Activated T-cell treated with anti-CD3 and anti-CD28 coated beads for 4 hours (primary cell): ENCODE data around the gene ENOPH1.
"Not testable (repeated sequence)": the region's sequence is repeated elsewhere in the genome, so short reads cannot be mapped to it uniquely, and the experiment has no call there.

Source experiments
- DNase-seq: peaks from one replicate; pipeline ENCODE4 v3.0.0-alpha.2; 2020

ENOPH1 gene

DNA sequence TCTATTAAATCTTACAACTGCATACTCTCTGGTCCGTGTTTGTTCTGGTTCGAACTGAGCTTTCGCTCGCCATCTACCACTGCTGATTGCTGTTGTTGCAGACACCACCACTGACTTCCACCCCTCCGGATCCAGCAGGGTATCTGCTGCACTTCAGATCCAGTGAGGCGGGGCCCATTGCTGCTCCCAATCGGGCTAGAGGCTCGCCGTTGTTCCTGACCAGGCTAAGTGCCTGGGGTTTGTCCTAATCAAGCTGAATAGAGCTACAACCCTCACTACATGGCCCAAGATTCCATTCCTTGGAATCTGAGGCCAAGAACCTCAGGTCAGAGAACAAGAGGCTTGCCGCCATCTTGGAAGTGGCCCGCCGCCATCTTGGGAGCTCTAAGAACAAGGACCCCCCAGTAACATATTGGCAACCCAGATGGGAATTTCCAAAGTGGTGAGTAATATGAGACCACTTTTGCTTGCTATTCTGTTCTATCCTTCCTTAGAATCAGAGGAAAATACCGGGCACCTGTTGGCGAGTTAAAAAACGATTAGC is 43.3 kb downstream of the ENOPH1 start:
- no peak for DNase-seq

DNA sequence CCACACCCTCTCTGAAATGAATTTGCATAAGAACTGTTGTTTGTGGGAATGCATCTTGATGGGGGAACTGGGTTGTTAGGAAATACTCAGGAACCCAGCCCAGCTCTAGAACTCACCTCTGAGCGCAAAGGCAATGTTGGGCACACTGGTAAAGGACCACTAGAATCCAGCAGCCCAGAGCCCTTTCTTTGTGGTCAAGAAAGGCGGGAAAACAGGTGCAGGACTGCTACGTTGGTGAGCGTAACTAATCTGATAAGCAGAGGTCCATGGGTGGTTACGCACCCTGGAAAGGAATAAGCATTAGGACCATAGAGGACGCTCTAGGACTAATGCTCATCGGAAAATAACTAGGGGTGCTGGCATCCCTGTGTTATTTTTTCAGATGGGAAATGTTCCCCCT is 45.5 kb downstream of the ENOPH1 start:
- DNase-seq = not testable (repeated sequence)

DNA sequence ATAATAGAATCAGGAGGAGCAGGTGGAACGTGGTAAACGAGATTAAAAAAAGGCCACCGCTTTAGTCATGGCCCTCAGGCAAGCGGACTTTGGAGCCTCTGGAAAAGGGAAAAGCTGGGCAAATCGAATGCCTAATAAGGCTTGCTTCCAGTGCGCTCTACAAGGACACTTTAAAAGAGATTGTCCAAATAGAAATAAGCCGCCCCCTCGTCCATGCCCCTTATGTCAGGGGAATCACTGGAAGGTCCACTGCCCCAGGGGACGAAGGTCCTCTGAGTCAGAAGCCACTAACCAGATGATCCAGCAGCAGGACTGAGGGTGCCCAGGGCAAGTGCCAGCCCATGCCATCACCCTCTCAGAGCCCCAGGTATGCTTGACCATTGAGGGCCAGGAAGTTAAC is 47.1 kb downstream of the ENOPH1 start:
- not testable (repeated sequence) for DNase-seq

GRCh38 chr4:82479562-82479961 is 49.2 kb downstream of the ENOPH1 start:
- DNase-seq = no peak

DNA sequence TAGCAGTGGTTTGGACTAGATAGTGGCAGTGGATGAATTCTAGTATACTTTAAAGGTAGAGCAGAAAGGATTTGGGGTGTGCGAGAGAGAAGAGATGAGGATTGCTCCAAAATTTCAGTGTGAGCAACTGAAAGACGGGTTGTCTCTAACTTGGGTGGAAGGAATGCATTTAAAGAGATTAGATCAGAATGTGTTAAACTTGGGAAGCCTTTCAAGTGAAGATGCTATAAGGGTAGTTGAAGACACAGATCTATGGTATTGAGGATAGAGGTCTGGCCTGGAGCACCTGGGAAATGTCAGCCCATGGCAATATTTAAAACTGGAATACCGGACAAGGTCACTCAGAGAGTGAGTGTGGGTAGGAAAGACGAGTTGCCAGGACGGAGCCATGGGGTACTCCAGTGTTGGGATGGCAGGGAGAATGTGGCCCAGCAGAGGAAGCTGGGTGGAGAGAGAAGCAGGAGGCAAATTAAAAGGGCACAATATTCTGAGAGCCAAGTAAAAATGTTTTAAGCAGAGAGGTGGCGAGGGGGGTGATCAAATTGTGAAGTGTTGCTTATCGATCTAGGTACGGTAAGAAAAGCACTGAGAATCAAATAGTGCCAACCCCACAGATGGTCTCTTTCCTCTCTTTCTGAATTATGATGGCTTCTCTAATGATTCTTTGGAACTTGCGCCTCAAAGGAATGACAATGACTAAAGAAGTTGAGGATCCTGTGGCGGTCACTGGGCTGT is 50.5 kb downstream of the ENOPH1 start:
- DNase-seq = no peak

GRCh38 chr4:82481506-82481840 is 51.1 kb downstream of the ENOPH1 start:
- DNase-seq = no peak

DNA sequence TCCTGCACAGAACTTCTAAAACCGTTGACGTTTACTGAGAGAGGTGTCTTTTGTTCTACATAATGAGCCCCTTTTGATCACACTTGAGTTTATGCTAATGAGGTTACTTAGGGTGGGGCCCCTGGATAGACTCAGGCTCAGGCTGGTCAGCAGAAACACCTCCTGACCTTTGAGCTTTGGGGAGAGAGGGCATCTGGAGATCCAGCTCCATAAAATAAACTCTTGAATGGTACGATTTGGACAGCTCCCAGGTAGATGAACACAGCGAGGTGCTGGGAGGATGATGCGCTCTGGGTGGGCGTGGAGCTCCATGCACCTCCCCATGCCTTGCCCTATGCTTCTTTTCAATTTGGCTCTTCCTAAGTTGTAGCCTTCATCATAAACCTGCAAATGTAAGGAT is 52.0 kb downstream of the ENOPH1 start:
- no peak for DNase-seq

- DNase-seq = no peak
Observed at GRCh38 chr4:82484996-82485783, 54.8 kb downstream of the ENOPH1 start.

GRCh38 chr4:82489076-82489475 is 58.7 kb downstream of the ENOPH1 start:
- no peak for DNase-seq

DNA sequence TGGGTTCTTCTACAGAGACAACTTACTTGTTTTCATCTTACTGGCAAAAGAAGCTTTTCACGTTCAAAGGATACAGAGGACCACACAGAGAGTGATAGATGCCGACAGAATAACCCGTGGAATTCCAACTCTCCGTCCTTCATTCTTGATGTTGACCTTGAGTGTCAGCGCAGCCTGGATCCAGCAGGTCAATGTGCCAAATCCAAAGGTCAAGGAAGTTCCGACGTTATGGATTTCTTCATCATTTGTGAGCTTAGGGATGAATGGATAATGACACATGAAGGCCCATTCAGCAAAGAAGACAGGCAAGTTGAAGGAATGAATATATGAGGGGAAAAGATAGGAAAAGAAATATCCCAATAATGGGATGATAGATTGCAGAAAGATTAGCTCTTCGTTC is 59.6 kb downstream of the ENOPH1 start:
- no peak for DNase-seq

- no peak for DNase-seq
Observed at GRCh38 chr4:82491251-82491960, 61.0 kb downstream of the ENOPH1 start.

DNA sequence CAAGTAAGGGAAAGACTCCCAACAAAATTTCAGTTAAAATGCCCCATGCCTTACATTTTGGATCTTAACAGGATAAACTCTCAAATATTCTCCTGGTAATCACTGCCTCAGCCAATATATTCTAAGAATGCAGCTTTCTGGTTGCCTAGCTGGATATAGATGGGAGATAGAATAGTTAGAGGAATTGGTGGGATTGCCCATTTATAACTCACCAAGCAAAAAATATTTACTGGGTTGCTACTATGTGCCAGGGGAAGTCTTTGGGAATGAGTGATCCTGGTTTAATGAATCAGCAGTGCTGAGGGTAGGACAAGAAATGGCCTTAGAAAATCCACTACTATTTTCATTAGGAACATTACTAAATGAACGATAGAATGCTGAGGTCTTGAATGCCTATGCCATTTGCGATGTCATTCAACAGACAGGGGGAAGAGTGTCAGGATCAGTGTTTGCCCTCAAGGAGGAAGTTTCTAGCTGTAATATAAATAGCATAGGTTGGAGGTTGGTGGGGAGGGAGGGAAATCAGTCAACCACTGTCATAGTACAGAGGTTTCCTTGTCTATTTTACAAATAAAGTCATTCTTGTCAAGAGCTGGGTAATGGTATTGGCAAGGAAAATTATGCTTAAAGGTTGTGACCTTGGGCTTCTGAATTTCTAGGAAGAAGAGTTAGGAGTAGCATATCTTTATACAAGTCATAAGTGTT is 63.5 kb downstream of the ENOPH1 start:
- DNase-seq = no peak

- DNase-seq = no peak
Observed at GRCh38 chr4:82495666-82496065, 65.3 kb downstream of the ENOPH1 start.

GRCh38 chr4:82496349-82496748 is 66.0 kb downstream of the ENOPH1 start:
- no peak for DNase-seq

DNA sequence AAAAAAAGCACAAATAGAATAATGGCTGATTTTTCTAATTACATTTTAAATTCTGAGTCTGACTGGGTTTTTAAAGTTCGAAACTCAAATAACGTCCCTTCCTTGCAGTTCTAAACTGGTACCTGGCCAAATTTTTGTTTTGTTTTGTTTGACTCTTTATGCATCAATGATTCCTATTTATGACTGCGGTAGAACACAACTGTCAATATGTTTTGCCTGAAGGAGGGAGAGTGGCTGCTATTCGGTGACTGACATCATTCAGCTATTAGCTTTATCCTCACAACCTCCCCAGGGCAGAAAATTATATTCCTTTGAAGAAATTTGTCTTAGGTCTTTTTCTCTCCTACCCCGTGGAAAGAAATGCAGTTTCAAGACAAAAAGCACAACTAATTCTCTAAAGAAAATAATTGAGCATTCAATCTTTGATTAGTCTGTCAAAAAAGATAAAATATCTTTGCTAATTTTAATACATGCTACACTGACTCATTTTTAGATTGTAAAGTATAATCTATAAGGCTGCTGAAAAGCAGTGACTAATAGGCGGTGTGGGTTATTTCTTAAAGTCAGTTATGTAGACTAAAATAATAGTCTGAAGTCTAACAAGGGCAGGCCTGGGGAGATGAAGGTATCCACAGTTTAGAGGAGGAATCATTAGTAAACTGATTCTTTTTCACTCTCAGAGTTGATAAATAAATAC is 69.5 kb downstream of the ENOPH1 start:
- no peak for DNase-seq

DNA sequence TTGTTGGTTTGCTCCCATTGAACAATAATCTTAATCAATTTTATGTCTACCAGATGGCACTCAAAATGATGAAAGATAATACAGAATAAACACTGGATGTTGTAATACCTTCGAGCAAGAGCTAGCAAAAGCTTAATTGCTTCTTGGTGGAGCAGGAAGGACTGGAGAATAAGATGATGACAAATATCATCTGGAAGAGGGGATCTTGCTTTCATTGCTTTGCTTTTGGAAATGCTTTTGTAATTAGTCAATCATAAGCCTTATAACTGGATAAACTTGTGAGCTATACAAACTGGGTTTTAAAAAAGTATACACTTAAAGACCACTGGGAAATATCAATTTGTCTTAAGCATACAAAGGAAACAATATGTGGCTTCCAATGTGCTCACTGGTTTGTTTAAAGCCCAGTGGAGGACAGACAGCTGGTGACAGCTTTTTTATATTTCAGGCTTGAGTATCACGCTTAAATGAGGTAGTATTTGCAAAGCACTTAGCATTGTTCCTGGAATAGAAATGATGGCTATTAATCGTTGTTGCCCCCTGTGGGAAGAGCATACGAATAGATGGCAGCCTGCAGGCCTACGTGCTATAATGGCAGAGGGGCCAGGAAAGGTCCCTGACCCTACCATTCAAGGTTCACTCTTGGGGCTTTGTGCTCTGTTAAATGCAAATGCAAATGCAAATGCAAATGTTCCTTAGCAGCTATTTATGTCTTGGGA is 70.2 kb downstream of the ENOPH1 start:
- no peak for DNase-seq

GRCh38 chr4:82501154-82501442 is 70.7 kb downstream of the ENOPH1 start:
- DNase-seq = no peak

DNA sequence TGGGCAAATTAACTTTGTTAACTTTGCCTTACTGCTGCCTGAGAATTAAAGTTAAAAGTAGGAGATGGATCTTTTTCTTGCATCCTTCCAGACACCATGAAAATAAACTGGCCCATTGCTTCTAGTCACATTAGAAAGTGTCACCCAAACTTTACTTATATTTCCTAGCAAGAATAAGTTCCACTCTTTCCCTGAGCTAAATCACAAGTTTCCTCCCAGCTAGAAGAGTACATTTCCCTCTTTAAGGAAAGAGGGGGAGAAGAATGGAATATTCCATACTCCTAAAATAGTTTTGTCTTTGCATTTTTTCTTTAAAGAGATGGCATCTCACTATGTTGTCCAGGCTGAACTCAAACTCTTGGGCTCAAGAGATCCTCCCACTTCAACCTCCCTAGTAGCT is 77.6 kb downstream of the ENOPH1 start:
- no peak for DNase-seq

- no peak for DNase-seq
Observed at GRCh38 chr4:82508806-82509428, 78.5 kb downstream of the ENOPH1 start.

DNA sequence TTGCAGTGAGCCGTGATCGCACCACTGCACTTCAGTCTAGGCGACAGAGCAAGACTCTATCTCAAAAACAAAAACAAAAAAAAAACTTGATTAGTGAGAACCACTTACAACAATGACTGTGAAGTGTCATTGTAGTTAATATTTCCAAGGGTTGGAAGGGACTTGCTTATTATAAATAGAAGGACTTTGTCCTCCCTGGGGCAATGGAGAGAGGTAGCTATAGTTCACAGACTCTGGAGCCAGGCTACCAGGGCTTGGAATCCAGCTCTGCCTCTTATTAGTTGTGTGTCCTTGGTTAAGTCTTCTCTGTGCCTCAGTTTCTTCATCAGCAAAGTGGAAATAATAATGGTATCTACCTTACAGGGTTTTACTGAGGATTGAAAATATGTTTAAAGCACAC is 79.8 kb downstream of the ENOPH1 start:
- DNase-seq = no peak
